ENCODE results near the gene KCNIP4. TPM values are rescaled to one million over a fixed set of nuclear protein-coding genes. Genes with fewer than 3 reads are reported as not detected.

KCNIP4 gene
- total and polyA plus RNA-seq, 2 experiments from 2014 or later = 0.69 to 1.00 TPM

DNA sequence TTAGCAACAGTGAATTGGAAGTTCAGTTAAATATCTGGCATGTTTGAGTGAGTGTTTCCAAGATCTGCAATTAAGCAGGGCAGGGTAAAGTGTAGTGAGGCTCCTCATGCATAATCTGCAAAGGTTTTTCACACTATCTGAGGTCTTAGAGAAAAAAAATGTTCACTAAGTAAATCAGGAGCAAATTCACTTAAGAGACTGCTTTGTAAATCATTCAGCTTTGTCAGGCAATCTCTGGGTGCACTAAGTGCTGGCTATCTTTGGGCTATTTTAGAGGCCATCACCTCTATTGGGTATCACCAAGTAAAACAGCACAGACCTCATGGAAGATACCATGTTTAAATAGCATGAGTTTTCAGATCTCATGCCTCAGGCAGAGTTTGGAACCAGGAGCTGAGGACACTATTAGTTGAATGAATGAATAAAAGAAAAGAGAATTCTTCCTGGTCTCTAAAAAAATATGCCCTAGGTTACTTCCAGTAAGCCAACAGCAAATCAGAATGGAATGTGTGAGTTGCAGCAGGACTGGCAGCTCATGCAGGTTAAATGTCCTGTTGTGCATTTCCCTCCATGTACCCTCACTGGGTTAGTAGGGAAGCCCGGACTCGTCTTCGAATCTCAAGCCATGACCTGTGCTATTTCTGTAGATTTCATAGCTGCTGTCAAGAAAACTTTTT is 195.3 kb downstream of the KCNIP4 start:
- TF ChIP-seq, protein P1, sequence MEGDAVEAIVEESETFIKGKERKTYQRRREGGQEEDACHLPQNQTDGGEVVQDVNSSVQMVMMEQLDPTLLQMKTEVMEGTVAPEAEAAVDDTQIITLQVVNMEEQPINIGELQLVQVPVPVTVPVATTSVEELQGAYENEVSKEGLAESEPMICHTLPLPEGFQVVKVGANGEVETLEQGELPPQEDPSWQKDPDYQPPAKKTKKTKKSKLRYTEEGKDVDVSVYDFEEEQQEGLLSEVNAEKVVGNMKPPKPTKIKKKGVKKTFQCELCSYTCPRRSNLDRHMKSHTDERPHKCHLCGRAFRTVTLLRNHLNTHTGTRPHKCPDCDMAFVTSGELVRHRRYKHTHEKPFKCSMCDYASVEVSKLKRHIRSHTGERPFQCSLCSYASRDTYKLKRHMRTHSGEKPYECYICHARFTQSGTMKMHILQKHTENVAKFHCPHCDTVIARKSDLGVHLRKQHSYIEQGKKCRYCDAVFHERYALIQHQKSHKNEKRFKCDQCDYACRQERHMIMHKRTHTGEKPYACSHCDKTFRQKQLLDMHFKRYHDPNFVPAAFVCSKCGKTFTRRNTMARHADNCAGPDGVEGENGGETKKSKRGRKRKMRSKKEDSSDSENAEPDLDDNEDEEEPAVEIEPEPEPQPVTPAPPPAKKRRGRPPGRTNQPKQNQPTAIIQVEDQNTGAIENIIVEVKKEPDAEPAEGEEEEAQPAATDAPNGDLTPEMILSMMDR (IDR thresholded peaks at IDR 0.05; ENCODE audit: poor library complexity) = no peak
- TF ChIP-seq EZH2phosphoT487 (IDR thresholded peaks at IDR 0.05; ENCODE audit: low read depth, severe bottlenecking, unreplicated experiment) = no peak
- no peak for TF ChIP-seq EZH2 (IDR thresholded peaks at IDR 0.05; ENCODE audit: borderline replicate concordance)
- Histone ChIP-seq H3K79me2 (no peaks in the 10 kb centered on the region), H3K27me3 (no peaks in the 10 kb centered on the region), H3K4me1 (ENCODE audit: insufficient read depth) (peaks cover 2% of the 10 kb centered on the region), H3K4me3 (no peak overlapping the region), H3K27ac (no peak overlapping the region), H4K20me1 (ENCODE audit: insufficient read depth, poor library complexity, severe bottlenecking) (no peaks in the 10 kb centered on the region), H2AFZ (no peak overlapping the region), H3K9me2 (replicated peaks; ENCODE audit: insufficient read depth) (no peaks in the 10 kb centered on the region), H3K36me3 (replicated peaks; ENCODE audit: insufficient read depth, low read depth) (no peaks in the 10 kb centered on the region), H3K4me2 (no peak overlapping the region), H3K9me3 (ENCODE audit: low read depth) (no peaks in the 10 kb centered on the region)
- no peak for DNase-seq (ENCODE audit: low spot score)
- 72% methylated on average over 3 of the region's 3 CpGs for WGBS (ENCODE audit: low lambda C conversion rate, missing lambda C conversion rate)

DNA sequence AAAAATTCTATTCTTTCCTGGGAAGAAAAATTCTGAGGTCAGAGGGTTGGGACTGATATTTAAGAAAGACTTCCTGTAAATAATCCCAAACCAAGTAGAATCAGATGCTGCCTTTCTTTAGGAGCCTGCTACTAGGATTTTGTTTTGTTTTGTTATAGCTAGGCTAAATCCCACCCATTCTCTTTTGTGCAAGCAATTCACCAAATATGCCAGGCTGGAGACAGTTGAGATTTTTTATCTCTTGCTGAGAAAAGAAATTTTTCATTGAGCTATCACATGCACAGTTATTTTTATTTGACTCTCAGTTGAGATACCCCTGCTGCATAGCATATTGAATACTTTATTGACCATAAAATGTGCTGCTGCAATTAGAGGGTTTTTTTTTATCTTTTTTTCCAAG is 196.0 kb downstream of the KCNIP4 start:
- TF ChIP-seq, protein P1 (IDR thresholded peaks at IDR 0.05; ENCODE audit: poor library complexity) = no peak
- TF ChIP-seq EZH2 (IDR thresholded peaks at IDR 0.05; ENCODE audit: borderline replicate concordance) (no peak), EZH2phosphoT487 (IDR thresholded peaks at IDR 0.05; ENCODE audit: low read depth, severe bottlenecking, unreplicated experiment) (no peak)
- Histone ChIP-seq H3K36me3 (replicated peaks; ENCODE audit: insufficient read depth, low read depth) (no peaks in the 10 kb centered on the region), H3K4me3 (no peak overlapping the region), H3K9me2 (replicated peaks; ENCODE audit: insufficient read depth) (no peaks in the 10 kb centered on the region), H3K4me1 (ENCODE audit: insufficient read depth) (peaks cover 2% of the 10 kb centered on the region), H3K79me2 (no peaks in the 10 kb centered on the region), H3K27ac (no peak overlapping the region), H3K9me3 (ENCODE audit: low read depth) (no peaks in the 10 kb centered on the region), H2AFZ (no peak overlapping the region), H3K4me2 (no peak overlapping the region), H3K27me3 (no peaks in the 10 kb centered on the region), H4K20me1 (ENCODE audit: insufficient read depth, poor library complexity, severe bottlenecking) (no peaks in the 10 kb centered on the region)
- no peak for DNase-seq (ENCODE audit: low spot score)

DNA sequence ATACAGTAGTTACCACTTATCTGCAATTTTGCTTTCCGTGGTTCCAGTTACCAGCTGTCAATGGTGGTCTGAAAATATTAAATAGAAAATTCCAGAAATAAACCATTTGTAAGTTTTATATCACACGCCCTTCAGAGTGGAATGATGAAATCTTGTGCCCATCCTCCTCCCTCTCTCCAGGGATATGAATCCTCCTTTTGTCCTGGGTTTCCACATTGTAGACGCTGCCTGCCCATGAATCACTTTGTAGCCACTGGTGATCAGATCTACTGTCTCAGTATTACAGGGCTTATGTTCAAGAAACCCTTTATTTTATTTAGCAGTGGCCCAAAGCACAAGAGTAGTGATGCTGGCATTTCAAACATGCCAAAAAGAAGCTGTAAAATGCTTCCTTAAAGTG is 198.6 kb downstream of the KCNIP4 start:
- Histone ChIP-seq H3K4me2 (no peak overlapping the region), H4K20me1 (ENCODE audit: insufficient read depth, poor library complexity, severe bottlenecking) (no peaks in the 10 kb centered on the region), H3K9me2 (replicated peaks; ENCODE audit: insufficient read depth) (no peaks in the 10 kb centered on the region), H3K9me3 (ENCODE audit: low read depth) (no peaks in the 10 kb centered on the region), H2AFZ (no peak overlapping the region), H3K4me1 (ENCODE audit: insufficient read depth) (peaks cover 2% of the 10 kb centered on the region), H3K79me2 (no peaks in the 10 kb centered on the region), H3K4me3 (no peak overlapping the region), H3K27ac (no peak overlapping the region), H3K36me3 (replicated peaks; ENCODE audit: insufficient read depth, low read depth) (no peaks in the 10 kb centered on the region), H3K27me3 (no peaks in the 10 kb centered on the region)
- DNase-seq (ENCODE audit: low spot score) = no peak
- TF ChIP-seq EZH2phosphoT487 (IDR thresholded peaks at IDR 0.05; ENCODE audit: low read depth, severe bottlenecking, unreplicated experiment) = no peak
- TF ChIP-seq, protein P1 (IDR thresholded peaks at IDR 0.05; ENCODE audit: poor library complexity) = no peak
- TF ChIP-seq EZH2 (IDR thresholded peaks at IDR 0.05; ENCODE audit: borderline replicate concordance) = no peak
- 91% methylated on average over 3 of the region's 3 CpGs for WGBS (ENCODE audit: low lambda C conversion rate, missing lambda C conversion rate)

Measured in hepatocyte (in vitro differentiated cells).